Neural cell (in vitro differentiated cells): Measurements from ENCODE around the gene TNS1. TPM values are rescaled to one million over a fixed set of nuclear protein-coding genes. Genes with fewer than 3 reads are reported as not detected.

ENCODE experiments used
- H2AFZ ChIP-seq: fragments of 200-600, 300-800 bp; sonication (generic), shearing (Covaris generic); 2 replicates; pipeline ENCODE4 v1.6.0; 2014; ENCODE audit warnings: low read depth, mild to moderate bottlenecking, antibody characterized with exemption, low read length, moderate library complexity
- H3F3A ChIP-seq: fragments of 200-600 bp; shearing (Covaris generic); 2 replicates; pipeline ENCODE4 v1.6.1; 2016; ENCODE audit warnings: mild to moderate bottlenecking, moderate library complexity, mixed read lengths, antibody characterized with exemption, low read length; ENCODE audit not compliant: insufficient read depth, poor library complexity, severe bottlenecking
- H3K27ac ChIP-seq: fragments of 200-600, 300-800 bp; sonication (generic), shearing (Covaris generic); 2 replicates; pipeline ENCODE4 v1.5.1; 2014; ENCODE audit warnings: mild to moderate bottlenecking, low read length, moderate library complexity
- H3K27me3 ChIP-seq: fragments of 300-800, 200-600 bp; sonication (generic), shearing (Covaris generic); 2 replicates; pipeline ENCODE4 v1.6.0; 2014; ENCODE audit warnings: mild to moderate bottlenecking, low read depth, low read length, moderate library complexity; ENCODE audit not compliant: insufficient read depth
- H3K36me3 ChIP-seq: fragments of 300-800, 200-600 bp; sonication (generic), shearing (Covaris generic); 2 replicates; pipeline ENCODE4 v1.5.1; 2014; ENCODE audit warnings: mild to moderate bottlenecking, antibody characterized with exemption, low read length, moderate library complexity; ENCODE audit not compliant: insufficient read depth
- H3K4me2 ChIP-seq: fragments of 300-800, 200-600 bp; sonication (generic), shearing (Covaris generic); 2 replicates; pipeline ENCODE4 v1.6.0; 2014; ENCODE audit warnings: mild to moderate bottlenecking, low read length
- H3K4me3 ChIP-seq: fragments of 300-800, 200-600 bp; sonication (generic), shearing (Covaris generic); 2 replicates; pipeline ENCODE4 v1.5.1; 2014; ENCODE audit warnings: mild to moderate bottlenecking, low read length, moderate library complexity
- H3K79me2 ChIP-seq: fragments of 200-600 bp; shearing (Covaris generic); replicated peaks from 2 replicates; pipeline ENCODE4 v1.6.0; 2014; ENCODE audit warnings: mild to moderate bottlenecking, low read length, moderate library complexity; ENCODE audit not compliant: insufficient read depth
- H3K9ac ChIP-seq: fragments of 300-800, 200-600 bp; sonication (generic), shearing (Covaris generic); 2 replicates; pipeline ENCODE4 v1.6.1; 2016; ENCODE audit warnings: mild to moderate bottlenecking, low read length, mixed read lengths
- H3K9me2 ChIP-seq: fragments of 200-600 bp; shearing (Covaris generic); 2 replicates; pipeline ENCODE4 v1.6.1; 2016; ENCODE audit warnings: mild to moderate bottlenecking, low read length, mixed read lengths; ENCODE audit not compliant: insufficient read depth
- H3K9me3 ChIP-seq: fragments of 200-600, 300-800 bp; sonication (generic), shearing (Covaris generic); 2 replicates; pipeline ENCODE4 v1.6.1; 2016; ENCODE audit warnings: mild to moderate bottlenecking, mixed run types, low read length, moderate library complexity, mixed read lengths
- H4K20me1 ChIP-seq: fragments of 200-600 bp; shearing (Covaris generic); 2 replicates; pipeline ENCODE4 v1.6.1; 2016; ENCODE audit warnings: mild to moderate bottlenecking, mixed run types; ENCODE audit not compliant: insufficient read depth
- CTCF ChIP-seq: fragments of 450-650 bp; IDR thresholded peaks from 2 replicates; pipeline ENCODE4 v1.5.1; 2014; ENCODE audit warnings: antibody characterized with exemption, mild to moderate bottlenecking, moderate library complexity; ENCODE audit not compliant: poor library complexity, severe bottlenecking
- EP300 ChIP-seq: fragments of 450-650 bp; conservative IDR thresholded peaks from 2 replicates; pipeline ENCODE4 v1.6.1; 2014; ENCODE audit warnings: antibody characterized with exemption, mild to moderate bottlenecking, moderate library complexity; ENCODE audit not compliant: poor library complexity, severe bottlenecking
- EZH2 ChIP-seq: fragments of 200-600, 300-800 bp; shearing (Covaris generic), sonication (generic); IDR thresholded peaks from 2 replicates; pipeline ENCODE4 v1.6.1; 2014; ENCODE audit warnings: antibody characterized with exemption, low read length, borderline replicate concordance, mild to moderate bottlenecking; ENCODE audit not compliant: insufficient read depth, poor library complexity, severe bottlenecking
- MXI1 ChIP-seq: fragments of 450-650 bp; conservative IDR thresholded peaks from 2 replicates; pipeline ENCODE4 v1.6.1; 2014; ENCODE audit warnings: antibody characterized with exemption, mild to moderate bottlenecking; ENCODE audit not compliant: poor library complexity, severe bottlenecking
- POLR2AphosphoS5 ChIP-seq: IDR thresholded peaks from 2 replicates; pipeline ENCODE4 v1.6.1; 2012
- RAD21 ChIP-seq: fragments of 450-650 bp; conservative IDR thresholded peaks from 2 replicates; pipeline ENCODE4 v1.6.1; 2014; ENCODE audit warnings: antibody characterized with exemption, mild to moderate bottlenecking, moderate library complexity
- REST ChIP-seq: IDR thresholded peaks from 2 replicates; pipeline ENCODE4 v1.6.1; 2012; ENCODE audit warnings: borderline replicate concordance
- SMC3 ChIP-seq: fragments of 450-650 bp; conservative IDR thresholded peaks from 2 replicates; pipeline ENCODE4 v1.6.1; 2014; ENCODE audit warnings: antibody characterized with exemption, mild to moderate bottlenecking, moderate library complexity; ENCODE audit not compliant: poor library complexity
- TAF1 ChIP-seq: IDR thresholded peaks from 2 replicates; pipeline ENCODE4 v1.6.1; 2012; ENCODE audit warnings: low read depth
- polyA plus RNA-seq: library from polyadenylated mRNA; depleted of rRNA; stranded (reverse); fragments of >200 nt; gene quantifications from 2 replicates; pipeline ENCODE4 v1.2.3, GENCODE V29; 2014

The TNS1 gene
- polyA plus RNA-seq, 1 donor from 2014 or later = 1.5 TPM

- Histone ChIP-seq H3K27me3 (no peaks in the 10 kb centered on the region), H3F3A (no peaks in the 10 kb centered on the region), H3K27ac (no peak overlapping the region), H3K4me3 (no peak overlapping the region), H3K9me2 (no peaks in the 10 kb centered on the region), H3K36me3 (no peaks in the 10 kb centered on the region), H2AFZ (no peak overlapping the region), H3K9ac (no peak overlapping the region), H3K9me3 (no peaks in the 10 kb centered on the region), H3K4me2 (no peak overlapping the region), H4K20me1 (no peaks in the 10 kb centered on the region), H3K79me2 (no peaks in the 10 kb centered on the region)
- no peak for TF ChIP-seq MXI1
Observed at GRCh38 chr2:217790195-217790594, 212.6 kb downstream of the TNS1 start.

- H3K9ac ChIP-seq = no peak overlapping the region
- no peaks in the 10 kb centered on the region for H3K27me3 ChIP-seq
- H3K27ac ChIP-seq = no peak overlapping the region
- H2AFZ ChIP-seq = no peak overlapping the region
- no peaks in the 10 kb centered on the region for H3K79me2 ChIP-seq
- no peaks in the 10 kb centered on the region for H4K20me1 ChIP-seq
- no peaks in the 10 kb centered on the region for H3F3A ChIP-seq
- no peaks in the 10 kb centered on the region for H3K36me3 ChIP-seq
- H3K9me3 ChIP-seq = no peaks in the 10 kb centered on the region
- H3K4me3 ChIP-seq = no peak overlapping the region
- no peaks in the 10 kb centered on the region for H3K9me2 ChIP-seq
- H3K4me2 ChIP-seq = no peak overlapping the region
- TF ChIP-seq SMC3 (no peak), TAF1 (no peak), EZH2 (no peak), POLR2AphosphoS5 (no peak)
Observed at GRCh38 chr2:217789736-217790181, 213.0 kb downstream of the TNS1 start.

DNA sequence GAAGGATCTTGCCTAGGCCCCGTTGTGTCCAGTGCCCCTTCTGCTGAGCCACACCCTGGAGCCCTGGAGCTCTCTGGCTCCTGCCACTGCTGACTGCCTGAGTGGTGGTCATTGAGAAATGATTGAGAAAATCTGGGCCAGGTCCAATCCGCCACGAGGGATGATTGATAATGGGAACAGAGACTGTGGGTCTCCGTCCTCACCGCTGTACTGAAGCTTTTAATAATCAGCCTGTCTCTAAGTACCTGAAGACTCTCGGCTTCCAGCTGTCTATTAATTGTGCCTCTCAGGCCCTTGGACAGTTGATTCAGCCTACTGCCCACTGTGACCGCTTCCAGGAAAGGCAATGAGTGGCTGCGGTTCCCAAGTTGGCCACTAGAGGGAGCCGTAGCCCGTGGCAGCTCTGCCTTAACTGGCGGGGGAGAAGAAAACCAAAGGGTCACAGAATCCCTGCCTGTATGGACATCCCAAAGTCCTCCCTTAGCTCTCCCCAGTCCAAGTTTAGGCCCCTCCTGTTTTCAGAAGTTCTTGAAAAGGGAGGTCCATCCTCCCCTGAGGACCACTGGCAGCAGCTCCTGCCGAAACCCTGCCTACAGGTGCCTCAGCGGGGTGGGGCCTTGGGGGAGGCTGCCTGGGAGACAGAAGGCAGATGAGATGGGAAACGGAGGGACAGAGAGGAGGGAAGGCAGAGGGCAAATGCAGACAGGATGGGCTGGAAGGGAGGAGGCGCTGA is 213.6 kb downstream of the TNS1 start:
- H3F3A ChIP-seq = no peaks in the 10 kb centered on the region
- H3K9me2 ChIP-seq = no peaks in the 10 kb centered on the region
- H3K36me3 ChIP-seq = no peaks in the 10 kb centered on the region
- no peak overlapping the region for H2AFZ ChIP-seq
- TF ChIP-seq SMC3 (peak; percentile 98), MXI1 (peak; percentile 14), TAF1 (no peak), RAD21 (peak; percentile 99), CTCF (peak; percentile 99)
- H3K27me3 ChIP-seq = no peaks in the 10 kb centered on the region
- no peak overlapping the region for H3K4me2 ChIP-seq
- H3K4me3 ChIP-seq = no peak overlapping the region
- H4K20me1 ChIP-seq = no peaks in the 10 kb centered on the region
- no peaks in the 10 kb centered on the region for H3K9me3 ChIP-seq
- no peaks in the 10 kb centered on the region for H3K79me2 ChIP-seq
- H3K27ac ChIP-seq = no peak overlapping the region
- no peak overlapping the region for H3K9ac ChIP-seq

GRCh38 chr2:217788669-217789002 is 214.2 kb downstream of the TNS1 start:
- Histone ChIP-seq H3K79me2 (no peaks in the 10 kb centered on the region), H3K4me3 (no peak overlapping the region), H3K36me3 (no peaks in the 10 kb centered on the region), H3K9ac (no peak overlapping the region), H3K27me3 (no peaks in the 10 kb centered on the region), H4K20me1 (no peaks in the 10 kb centered on the region), H3K27ac (no peak overlapping the region), H3K9me2 (no peaks in the 10 kb centered on the region), H3K9me3 (no peaks in the 10 kb centered on the region), H2AFZ (no peak overlapping the region), H3F3A (no peaks in the 10 kb centered on the region), H3K4me2 (no peak overlapping the region)
- TF ChIP-seq CTCF (no peak), EZH2 (no peak), REST (no peak), RAD21 (no peak), TAF1 (no peak), POLR2AphosphoS5 (no peak), EP300 (no peak), SMC3 (no peak), MXI1 (no peak)
